ENCODE data around the gene PSMB5. TPM values are rescaled to one million over a fixed set of nuclear protein-coding genes. Genes with fewer than 3 reads are reported as not detected.
A peak's percentile ranks its signal among the peaks of the same experiment; 100 is the strongest.

The PSMB5 gene
- total RNA-seq, 1 donor from 2014 or later = 220 TPM

GRCh38 chr14:22981876-22982476 is 52.7 kb downstream of the PSMB5 start:
- Histone ChIP-seq H3K36me3 (ENCODE audit: control insufficient read depth, insufficient read depth, low read length) (peaks cover 8% of the 10 kb centered on the region), H3K4me3 (ENCODE audit: low read depth, low read length) (peak overlapping the region; percentile 84), H3K27me3 (ENCODE audit: control insufficient read depth, insufficient read depth, low read length) (no peaks in the 10 kb centered on the region)
- TF ChIP-seq CTCF (IDR thresholded peaks at IDR 0.05; ENCODE audit: insufficient read depth, low read length, severe bottlenecking) = no peak
- FAIRE-seq (no peak), DNase-seq (ENCODE audit: low read depth) (no peak)

- DNase-seq (ENCODE audit: low read depth) (peak; percentile 30), FAIRE-seq (no peak)
- Histone ChIP-seq H3K36me3 (ENCODE audit: control insufficient read depth, insufficient read depth, low read length) (peaks cover 13% of the 10 kb centered on the region), H3K27me3 (ENCODE audit: control insufficient read depth, insufficient read depth, low read length) (no peaks in the 10 kb centered on the region), H3K4me3 (ENCODE audit: low read depth, low read length) (peak overlapping the region; percentile 84)
- no peak for TF ChIP-seq CTCF (IDR thresholded peaks at IDR 0.05; ENCODE audit: insufficient read depth, low read length, severe bottlenecking)
Measured at GRCh38 chr14:22981090-22981875, 53.4 kb downstream of the PSMB5 start.

- FAIRE-seq (no peak), DNase-seq (ENCODE audit: low read depth) (no peak)
- H3K4me3 ChIP-seq (ENCODE audit: low read depth, low read length) = peak overlapping the region; percentile 84
- H3K27me3 ChIP-seq (ENCODE audit: control insufficient read depth, insufficient read depth, low read length) = no peaks in the 10 kb centered on the region
- peaks cover 15% of the 10 kb centered on the region for H3K36me3 ChIP-seq (ENCODE audit: control insufficient read depth, insufficient read depth, low read length)
- TF ChIP-seq CTCF (IDR thresholded peaks at IDR 0.05; ENCODE audit: insufficient read depth, low read length, severe bottlenecking) = no peak
Measured at GRCh38 chr14:22980672-22981089, 54.0 kb downstream of the PSMB5 start.

GRCh38 chr14:22979748-22980392 is 54.8 kb downstream of the PSMB5 start:
- H3K36me3 ChIP-seq (ENCODE audit: control insufficient read depth, insufficient read depth, low read length) = peaks cover 19% of the 10 kb centered on the region
- FAIRE-seq (no peak), DNase-seq (ENCODE audit: low read depth) (peak; percentile 78)
- TF ChIP-seq CTCF (IDR thresholded peaks at IDR 0.05; ENCODE audit: insufficient read depth, low read length, severe bottlenecking) = no peak
- H3K27me3 ChIP-seq (ENCODE audit: control insufficient read depth, insufficient read depth, low read length) = no peaks in the 10 kb centered on the region
- peak overlapping the region; percentile 84 for H3K4me3 ChIP-seq (ENCODE audit: low read depth, low read length)

- peaks cover 26% of the 10 kb centered on the region for H3K36me3 ChIP-seq (ENCODE audit: control insufficient read depth, insufficient read depth, low read length)
- no peaks in the 10 kb centered on the region for H3K27me3 ChIP-seq (ENCODE audit: control insufficient read depth, insufficient read depth, low read length)
- DNase-seq (ENCODE audit: low read depth) = peak; percentile 96
- peak overlapping the region; percentile 84 for H3K4me3 ChIP-seq (ENCODE audit: low read depth, low read length)
- no peak for TF ChIP-seq CTCF (IDR thresholded peaks at IDR 0.05; ENCODE audit: insufficient read depth, low read length, severe bottlenecking)
- no peak for FAIRE-seq
Measured at GRCh38 chr14:22978981-22979671, 55.6 kb downstream of the PSMB5 start.

All from bronchial epithelial cell (primary cell).